PC-3 (cell line): ENCODE results near the gene ERCC6L2. TPM values are rescaled to one million over a fixed set of nuclear protein-coding genes. Genes with fewer than 3 reads are reported as not detected.

Experiments
- ATAC-seq: fragments of 200-7000 bp; cut with Tn5 transposase; 2 replicates; pipeline ENCODE4 v1.9.1; 2020; ENCODE audit warnings: mild to moderate bottlenecking, moderate library complexity
- BruUV-seq: library from RNA; stranded (reverse); fragments of 400-500 nt; replicated peaks from 2 replicates; lab custom pipeline; 2021; lab: Mats Ljungman, UMichigan
- CTCF ChIA-PET: fragments of 300-600 bp; sonication (Branson Sonifier 250); formaldehyde crosslinking; loops from one replicate; lab custom pipeline; 2022; ENCODE audit warnings: antibody characterized with exemption; lab: Charles Lee
- POLR2A ChIA-PET: fragments of 300-600 bp; sonication (Branson Sonifier 250); formaldehyde crosslinking; loops from one replicate; lab custom pipeline; 2022; ENCODE audit warnings: antibody characterized with exemption; ENCODE audit not compliant: unreplicated experiment; lab: Charles Lee
- DNase-seq: peaks from one replicate; pipeline ENCODE4 v3.0.0-alpha.2; 2015
- H2AFZ ChIP-seq: fragments of 300-600 bp; sonication (generic); 2 replicates; pipeline ENCODE4 v1.6.0; 2016; ENCODE audit warnings: antibody characterized with exemption, low read length
- H3F3A ChIP-seq: fragments of 300-600 bp; sonication (generic); one replicate; pipeline ENCODE4 v1.6.0; 2017; ENCODE audit warnings: antibody characterized with exemption, low read length, control low read depth, mild to moderate bottlenecking; ENCODE audit not compliant: unreplicated experiment
- H3K27ac ChIP-seq: fragments of 300-600 bp; sonication (generic); 2 replicates; pipeline ENCODE4 v1.5.1; 2016; ENCODE audit warnings: mild to moderate bottlenecking, low read length
- H3K27me3 ChIP-seq: fragments of 300-600 bp; sonication (generic); 2 replicates; pipeline ENCODE4 v1.6.1; 2016; ENCODE audit warnings: low read length, mixed read lengths
- H3K36me3 ChIP-seq: fragments of 300-600 bp; sonication (generic); 2 replicates; pipeline ENCODE4 v1.6.1; 2016; ENCODE audit warnings: low read depth, mixed run types, low read length, mixed read lengths
- H3K4me1 ChIP-seq: fragments of 300-600 bp; sonication (generic); 2 replicates; pipeline ENCODE4 v1.5.1; 2016; ENCODE audit warnings: low read length; ENCODE audit not compliant: insufficient read depth
- H3K4me2 ChIP-seq: fragments of 300-600 bp; sonication (generic); 2 replicates; pipeline ENCODE4 v1.6.0; 2016; ENCODE audit warnings: low read length
- H3K4me3 ChIP-seq: fragments of 300-600 bp; sonication (generic); 2 replicates; pipeline ENCODE4 v1.5.1; 2016; ENCODE audit warnings: mild to moderate bottlenecking, low read length, mixed read lengths
- H3K79me2 ChIP-seq: fragments of 300-600 bp; sonication (generic); 2 replicates; pipeline ENCODE4 v1.6.1; 2017; ENCODE audit warnings: low read length, mixed read lengths
- H3K9ac ChIP-seq: fragments of 300-600 bp; sonication (generic); 2 replicates; pipeline ENCODE4 v1.6.0; 2016; ENCODE audit warnings: mild to moderate bottlenecking, low read length
- H3K9me2 ChIP-seq: fragments of 300-600 bp; sonication (generic); replicated peaks from 2 replicates; pipeline ENCODE4 v1.6.1; 2016; ENCODE audit warnings: mixed run types, low read length, mixed read lengths
- H3K9me3 ChIP-seq: fragments of 300-600 bp; sonication (generic); 2 replicates; pipeline ENCODE4 v1.6.1; 2016; ENCODE audit warnings: low read length, mixed read lengths
- H4K20me1 ChIP-seq: fragments of 300-600 bp; sonication (generic); 2 replicates; pipeline ENCODE4 v1.6.1; 2016; ENCODE audit warnings: low read length, mixed read lengths
- EZH2 ChIP-seq: fragments of 300-600 bp; sonication (generic); IDR thresholded peaks from one replicate; pipeline ENCODE4 v1.6.1; 2017; ENCODE audit warnings: antibody characterized with exemption, mild to moderate bottlenecking, low read length; ENCODE audit not compliant: unreplicated experiment
- EZH2phosphoT487 ChIP-seq: fragments of 300-600 bp; sonication (generic); IDR thresholded peaks from 2 replicates; pipeline ENCODE4 v1.6.1; 2018; ENCODE audit warnings: mild to moderate bottlenecking, antibody characterized with exemption, low read length, borderline replicate concordance
- intact Hi-C: fragments of 100-400 bp; cut with micrococcal nuclease; formaldehyde crosslinking; loops from 2 replicates; pipeline ENCODE4 v1.9.0; 2023
- total RNA-seq: library from RNA; depleted of rRNA; stranded (reverse); fragments of >200 nt; gene quantifications from 2 replicates; pipeline ENCODE4 v1.2.3, GENCODE V29; 2014
- TF ChIP-seq, protein P1 (sequence below): fragments of 300-600 bp; sonication (generic); conservative IDR thresholded peaks from 2 replicates; pipeline ENCODE4 v1.5.1; 2017; ENCODE audit warnings: antibody characterized with exemption, low read depth, mild to moderate bottlenecking, low read length

ERCC6L2 gene
- total RNA-seq, 1 experiment from 2014 or later, result 18.8 TPM

DNA sequence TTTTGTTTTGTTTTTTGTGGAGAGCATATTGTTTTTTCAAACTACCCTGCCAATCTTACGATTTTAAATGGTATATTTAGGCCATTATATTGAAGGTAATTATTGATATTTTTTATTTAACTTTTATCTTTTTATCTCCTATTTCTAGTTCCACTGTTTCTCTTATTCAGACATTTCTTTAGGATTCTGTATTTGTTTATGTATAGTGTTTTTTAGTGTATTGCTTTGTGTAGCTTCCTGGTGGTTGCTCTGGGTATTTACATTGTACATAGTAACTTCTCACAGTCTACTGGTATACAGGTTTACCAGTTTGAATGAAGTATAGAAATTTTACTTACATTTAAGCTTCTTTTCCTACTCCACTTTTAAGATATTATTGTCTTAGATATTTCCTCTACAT lies 63.2 kb downstream of the ERCC6L2 start:
- POLR2A ChIA-PET, result no interaction called here
- Histone ChIP-seq H3K36me3 (peaks cover 14% of the 10 kb centered on the region), H3K9me2 (no peaks in the 10 kb centered on the region), H3K4me3 (no peak overlapping the region), H3K4me1 (no peaks in the 10 kb centered on the region), H2AFZ (no peak overlapping the region), H3K27ac (no peak overlapping the region), H3K4me2 (no peak overlapping the region), H3K9me3 (no peaks in the 10 kb centered on the region), H3F3A (no peaks in the 10 kb centered on the region), H3K79me2 (no peaks in the 10 kb centered on the region), H4K20me1 (no peaks in the 10 kb centered on the region), H3K27me3 (no peaks in the 10 kb centered on the region), H3K9ac (no peak overlapping the region)
- ATAC-seq (no peak), DNase-seq (no peak)
- TF ChIP-seq, protein P1, sequence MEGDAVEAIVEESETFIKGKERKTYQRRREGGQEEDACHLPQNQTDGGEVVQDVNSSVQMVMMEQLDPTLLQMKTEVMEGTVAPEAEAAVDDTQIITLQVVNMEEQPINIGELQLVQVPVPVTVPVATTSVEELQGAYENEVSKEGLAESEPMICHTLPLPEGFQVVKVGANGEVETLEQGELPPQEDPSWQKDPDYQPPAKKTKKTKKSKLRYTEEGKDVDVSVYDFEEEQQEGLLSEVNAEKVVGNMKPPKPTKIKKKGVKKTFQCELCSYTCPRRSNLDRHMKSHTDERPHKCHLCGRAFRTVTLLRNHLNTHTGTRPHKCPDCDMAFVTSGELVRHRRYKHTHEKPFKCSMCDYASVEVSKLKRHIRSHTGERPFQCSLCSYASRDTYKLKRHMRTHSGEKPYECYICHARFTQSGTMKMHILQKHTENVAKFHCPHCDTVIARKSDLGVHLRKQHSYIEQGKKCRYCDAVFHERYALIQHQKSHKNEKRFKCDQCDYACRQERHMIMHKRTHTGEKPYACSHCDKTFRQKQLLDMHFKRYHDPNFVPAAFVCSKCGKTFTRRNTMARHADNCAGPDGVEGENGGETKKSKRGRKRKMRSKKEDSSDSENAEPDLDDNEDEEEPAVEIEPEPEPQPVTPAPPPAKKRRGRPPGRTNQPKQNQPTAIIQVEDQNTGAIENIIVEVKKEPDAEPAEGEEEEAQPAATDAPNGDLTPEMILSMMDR, result no peak
- TF ChIP-seq EZH2 (no peak), EZH2phosphoT487 (no peak)
- intact Hi-C loops, result no loop called here
- no TSS peak for BruUV-seq
- CTCF ChIA-PET, result no interaction called here

DNA sequence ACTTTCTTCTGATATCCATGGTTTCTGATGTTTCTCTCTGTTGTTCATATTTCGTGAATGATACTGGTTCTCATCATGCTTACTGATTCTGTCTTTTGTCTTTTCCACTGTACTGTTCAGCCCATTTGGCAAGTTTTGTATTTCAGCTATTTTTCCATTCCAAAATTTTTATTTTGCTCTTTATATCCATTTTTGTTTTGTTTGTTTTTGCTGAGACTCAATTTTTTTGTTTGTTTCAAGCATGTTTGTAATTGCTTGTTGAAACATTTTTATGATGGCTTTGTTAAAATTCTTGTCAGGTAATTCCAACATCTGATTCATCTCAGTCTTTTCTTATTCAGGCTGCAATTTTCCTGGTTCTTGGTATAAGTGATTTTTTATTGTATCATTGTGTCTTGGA lies 64.0 kb downstream of the ERCC6L2 start:
- H3K27ac ChIP-seq, result no peak overlapping the region
- POLR2A ChIA-PET, result no interaction called here
- TF ChIP-seq, protein P1, result no peak
- TF ChIP-seq EZH2phosphoT487, result no peak
- TF ChIP-seq EZH2, result no peak

DNA sequence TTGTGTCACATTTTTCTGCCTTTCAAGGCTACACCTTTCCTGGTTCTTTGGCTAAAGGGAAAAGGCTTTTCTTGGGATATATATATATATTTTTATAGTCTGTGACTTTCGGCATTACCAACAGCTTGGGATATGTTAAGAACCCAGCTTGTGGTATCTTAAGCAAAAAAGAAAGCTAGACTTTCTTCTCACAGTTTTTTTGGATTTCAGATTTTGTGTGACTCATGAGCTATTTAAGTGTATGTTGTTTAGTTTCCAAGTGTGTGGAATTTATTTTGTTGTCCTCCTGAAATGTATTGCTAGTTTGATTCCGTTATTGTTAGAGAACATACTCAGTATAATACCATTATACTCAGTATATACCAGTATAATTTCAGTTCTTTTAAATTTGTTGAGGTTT lies 64.8 kb downstream of the ERCC6L2 start:
- Histone ChIP-seq H3F3A (no peaks in the 10 kb centered on the region), H3K9me3 (no peaks in the 10 kb centered on the region)

More for the DNA sequence above, 64.0 kb downstream of the ERCC6L2 start:
- Histone ChIP-seq H3F3A (no peaks in the 10 kb centered on the region), H3K79me2 (no peaks in the 10 kb centered on the region), H2AFZ (no peak overlapping the region), H3K9ac (no peak overlapping the region), H3K27me3 (no peaks in the 10 kb centered on the region), H3K9me3 (no peaks in the 10 kb centered on the region), H3K4me3 (no peak overlapping the region), H4K20me1 (no peaks in the 10 kb centered on the region), H3K4me1 (no peaks in the 10 kb centered on the region), H3K36me3 (peaks cover 14% of the 10 kb centered on the region), H3K4me2 (no peak overlapping the region), H3K9me2 (no peaks in the 10 kb centered on the region)
- intact Hi-C loops, result no loop called here
- ATAC-seq (no peak), DNase-seq (no peak)
- BruUV-seq, result no TSS peak
- CTCF ChIA-PET, result no interaction called here

More for the DNA sequence above, 64.8 kb downstream of the ERCC6L2 start:
- TF ChIP-seq EZH2 (no peak), EZH2phosphoT487 (no peak)
- TF ChIP-seq, protein P1, result no peak
- CTCF ChIA-PET, result no interaction called here
- POLR2A ChIA-PET, result no interaction called here
- Histone ChIP-seq H4K20me1 (no peaks in the 10 kb centered on the region), H3K27me3 (no peaks in the 10 kb centered on the region), H3K9me2 (no peaks in the 10 kb centered on the region), H3K4me2 (no peak overlapping the region), H3K27ac (no peak overlapping the region), H2AFZ (no peak overlapping the region), H3K4me1 (no peaks in the 10 kb centered on the region), H3K36me3 (peaks cover 14% of the 10 kb centered on the region), H3K79me2 (no peaks in the 10 kb centered on the region), H3K9ac (no peak overlapping the region), H3K4me3 (no peak overlapping the region)
- DNase-seq (no peak), ATAC-seq (no peak)
- intact Hi-C loops, result no loop called here
- BruUV-seq, result no TSS peak
